ENCODE results near the gene OCSTAMP. TPM values are rescaled to one million over a fixed set of nuclear protein-coding genes. Genes with fewer than 3 reads are reported as not detected.

The OCSTAMP gene
- total and polyA plus RNA-seq, 2 donors from 2014 or later, result not detected

- Histone ChIP-seq H3K27me3 (ENCODE audit: control insufficient read depth, insufficient read depth, low read length) (peaks cover 3% of the 10 kb centered on the region), H3K4me1 (ENCODE audit: control insufficient read depth in 2 of 3, insufficient read depth in 2 of 3, low read depth in 1 of 3, low read length in 3 of 3) (no peaks in the 10 kb centered on the region), H3K27ac (ENCODE audit: low read depth in 2 of 2, low read length in 2 of 2) (no peak overlapping the region), H3K9me3 (ENCODE audit: control insufficient read depth in 2 of 3, insufficient read depth in 1 of 3, low read length in 3 of 3) (peaks cover 0 to 3% (median 0%) of the 10 kb centered on the region in 3 donors), H3K36me3 (ENCODE audit: control insufficient read depth in 2 of 3, insufficient read depth in 3 of 3, low read length in 3 of 3) (no peaks in the 10 kb centered on the region), H3K9ac (ENCODE audit: low read length in 3 of 3) (no peak overlapping the region), H3K4me3 (ENCODE audit: low read length in 3 of 3) (no peak overlapping the region)
- intact Hi-C loops (cut with DNase I), result no loop called here
- no peak for DNase-seq
- no peak for TF ChIP-seq CTCF (IDR thresholded peaks at IDR 0.05; ENCODE audit: borderline replicate concordance, extremely low read depth, insufficient read depth)
- FAIRE-seq, result no peak
Observed at GRCh38 chr20:46545827-46546138, 4.7 kb downstream of the OCSTAMP start.

GRCh38 chr20:46545077-46545826 lies 5.2 kb downstream of the OCSTAMP start:
- H3K27me3 ChIP-seq (ENCODE audit: control insufficient read depth, insufficient read depth, low read length), result peaks cover 3% of the 10 kb centered on the region
- intact Hi-C loops (cut with DNase I), result no loop called here
- no peak for TF ChIP-seq CTCF (IDR thresholded peaks at IDR 0.05; ENCODE audit: borderline replicate concordance, extremely low read depth, insufficient read depth)

GRCh38 chr20:46544576-46544975 lies 5.9 kb downstream of the OCSTAMP start:
- no peak for TF ChIP-seq CTCF (IDR thresholded peaks at IDR 0.05; ENCODE audit: borderline replicate concordance, extremely low read depth, insufficient read depth)
- no peaks in the 10 kb centered on the region for H3K36me3 ChIP-seq (ENCODE audit: control insufficient read depth in 2 of 3, insufficient read depth in 3 of 3, low read length in 3 of 3)
- DNase-seq (no peak), FAIRE-seq (no peak)
- no peak overlapping the region for H3K9ac ChIP-seq (ENCODE audit: low read length in 3 of 3)
- H3K4me3 ChIP-seq (ENCODE audit: low read length in 3 of 3), result no peak overlapping the region
- peaks cover 3% of the 10 kb centered on the region for H3K27me3 ChIP-seq (ENCODE audit: control insufficient read depth, insufficient read depth, low read length)
- no peak overlapping the region for H3K27ac ChIP-seq (ENCODE audit: low read depth in 2 of 2, low read length in 2 of 2)
- H3K4me1 ChIP-seq (ENCODE audit: control insufficient read depth in 2 of 3, insufficient read depth in 2 of 3, low read depth in 1 of 3, low read length in 3 of 3), result no peaks in the 10 kb centered on the region
- peaks cover 0 to 3% (median 0%) of the 10 kb centered on the region in 3 donors for H3K9me3 ChIP-seq (ENCODE audit: control insufficient read depth in 2 of 3, insufficient read depth in 1 of 3, low read length in 3 of 3)
- intact Hi-C loops (cut with DNase I), result no loop called here

More at GRCh38 chr20:46545077-46545826, 5.2 kb downstream of the OCSTAMP start:
- Histone ChIP-seq H3K4me3 (ENCODE audit: low read length in 3 of 3) (no peak overlapping the region), H3K9me3 (ENCODE audit: control insufficient read depth in 2 of 3, insufficient read depth in 1 of 3, low read length in 3 of 3) (peaks cover 0 to 3% (median 0%) of the 10 kb centered on the region in 3 donors), H3K4me1 (ENCODE audit: control insufficient read depth in 2 of 3, insufficient read depth in 2 of 3, low read depth in 1 of 3, low read length in 3 of 3) (no peaks in the 10 kb centered on the region), H3K36me3 (ENCODE audit: control insufficient read depth in 2 of 3, insufficient read depth in 3 of 3, low read length in 3 of 3) (no peaks in the 10 kb centered on the region), H3K9ac (ENCODE audit: low read length in 3 of 3) (no peak overlapping the region), H3K27ac (ENCODE audit: low read depth in 2 of 2, low read length in 2 of 2) (no peak overlapping the region)
- FAIRE-seq (no peak), DNase-seq (no peak)

Data from kidney (tissue), 14 donors.